ENCODE data around the gene B3GLCT.

GRCh38 chr13:31372454-31372853, 172.7 kb downstream of the B3GLCT start:
- TF ChIP-seq, protein P1, sequence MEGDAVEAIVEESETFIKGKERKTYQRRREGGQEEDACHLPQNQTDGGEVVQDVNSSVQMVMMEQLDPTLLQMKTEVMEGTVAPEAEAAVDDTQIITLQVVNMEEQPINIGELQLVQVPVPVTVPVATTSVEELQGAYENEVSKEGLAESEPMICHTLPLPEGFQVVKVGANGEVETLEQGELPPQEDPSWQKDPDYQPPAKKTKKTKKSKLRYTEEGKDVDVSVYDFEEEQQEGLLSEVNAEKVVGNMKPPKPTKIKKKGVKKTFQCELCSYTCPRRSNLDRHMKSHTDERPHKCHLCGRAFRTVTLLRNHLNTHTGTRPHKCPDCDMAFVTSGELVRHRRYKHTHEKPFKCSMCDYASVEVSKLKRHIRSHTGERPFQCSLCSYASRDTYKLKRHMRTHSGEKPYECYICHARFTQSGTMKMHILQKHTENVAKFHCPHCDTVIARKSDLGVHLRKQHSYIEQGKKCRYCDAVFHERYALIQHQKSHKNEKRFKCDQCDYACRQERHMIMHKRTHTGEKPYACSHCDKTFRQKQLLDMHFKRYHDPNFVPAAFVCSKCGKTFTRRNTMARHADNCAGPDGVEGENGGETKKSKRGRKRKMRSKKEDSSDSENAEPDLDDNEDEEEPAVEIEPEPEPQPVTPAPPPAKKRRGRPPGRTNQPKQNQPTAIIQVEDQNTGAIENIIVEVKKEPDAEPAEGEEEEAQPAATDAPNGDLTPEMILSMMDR (IDR thresholded peaks at IDR 0.05), result no peak
- TF ChIP-seq POLR2A (IDR thresholded peaks at IDR 0.05) (no peak), EP300 (IDR thresholded peaks at IDR 0.05; ENCODE audit: low read depth) (no peak), POLR2AphosphoS5 (IDR thresholded peaks at IDR 0.05) (no peak)
